ENCODE results near the gene POPDC3.

The POPDC3 gene

GRCh38 chr6:105204768-105205167 is 25.0 kb upstream of the POPDC3 start:
- no peak for DNase-seq (ENCODE audit: extremely low read depth, low read depth)
- no peak for TF ChIP-seq CTCF (IDR thresholded peaks at IDR 0.05; ENCODE audit: low read depth, low read length)

- no peak for DNase-seq (ENCODE audit: extremely low read depth, low read depth)
- no peak for TF ChIP-seq CTCF (IDR thresholded peaks at IDR 0.05; ENCODE audit: low read depth, low read length)
These were observed 24.5 kb upstream of the POPDC3 start for GRCh38 chr6:105204331-105204730.

GRCh38 chr6:105202486-105202885 is 22.7 kb upstream of the POPDC3 start:
- no peak for DNase-seq (ENCODE audit: extremely low read depth, low read depth)
- TF ChIP-seq CTCF (IDR thresholded peaks at IDR 0.05; ENCODE audit: low read depth, low read length): no peak

- DNase-seq (ENCODE audit: extremely low read depth, low read depth): no peak
- TF ChIP-seq CTCF (IDR thresholded peaks at IDR 0.05; ENCODE audit: low read depth, low read length): no peak
These were observed 20.4 kb upstream of the POPDC3 start for GRCh38 chr6:105200133-105200730.

GRCh38 chr6:105199711-105200110 is 19.9 kb upstream of the POPDC3 start:
- TF ChIP-seq CTCF (IDR thresholded peaks at IDR 0.05; ENCODE audit: low read depth, low read length): no peak
- no peak for DNase-seq (ENCODE audit: extremely low read depth, low read depth)

- DNase-seq (ENCODE audit: extremely low read depth, low read depth): no peak
- no peak for TF ChIP-seq CTCF (IDR thresholded peaks at IDR 0.05; ENCODE audit: low read depth, low read length)
These were observed 16.3 kb upstream of the POPDC3 start for GRCh38 chr6:105196076-105196475.

- DNase-seq (ENCODE audit: extremely low read depth, low read depth): no peak
- no peak for TF ChIP-seq CTCF (IDR thresholded peaks at IDR 0.05; ENCODE audit: low read depth, low read length)
These were observed 14.8 kb upstream of the POPDC3 start for GRCh38 chr6:105194591-105194990.

Measured in AG09319 (cell line).